ENCODE results near the gene ACBD6.

- TF ChIP-seq CTCF (conservative IDR thresholded peaks at IDR 0.05; ENCODE audit: low read depth in 2 of 2) (no peak), REST (IDR thresholded peaks at IDR 0.05; ENCODE audit: unreplicated experiment) (no peak), POLR2AphosphoS5 (IDR thresholded peaks at IDR 0.05; ENCODE audit: low read depth) (no peak), ZNF114 (CRISPR knock-in tag; IDR thresholded peaks at IDR 0.05) (no peak), EZH2 (IDR thresholded peaks at IDR 0.05; ENCODE audit: low read depth, unreplicated experiment) (no peak), JUNB (IDR thresholded peaks at IDR 0.05; ENCODE audit: unreplicated experiment) (no peak), ETS1 (IDR thresholded peaks at IDR 0.05) (no peak)
Observed at GRCh38 chr1:180254496-180254819, 247.9 kb downstream of the ACBD6 start.
